Measurements from ENCODE around the gene TRAF6. TPM values are rescaled to one million over a fixed set of nuclear protein-coding genes. Genes with fewer than 3 reads are reported as not detected.

TRAF6 gene
- total RNA-seq, 1 donor from 2014 or later, result 9.1 TPM

- no peak for DNase-seq (ENCODE audit: low read depth in 2 of 2)
These were observed 49.9 kb downstream of the TRAF6 start for GRCh38 chr11:36460220-36460619.

DNA sequence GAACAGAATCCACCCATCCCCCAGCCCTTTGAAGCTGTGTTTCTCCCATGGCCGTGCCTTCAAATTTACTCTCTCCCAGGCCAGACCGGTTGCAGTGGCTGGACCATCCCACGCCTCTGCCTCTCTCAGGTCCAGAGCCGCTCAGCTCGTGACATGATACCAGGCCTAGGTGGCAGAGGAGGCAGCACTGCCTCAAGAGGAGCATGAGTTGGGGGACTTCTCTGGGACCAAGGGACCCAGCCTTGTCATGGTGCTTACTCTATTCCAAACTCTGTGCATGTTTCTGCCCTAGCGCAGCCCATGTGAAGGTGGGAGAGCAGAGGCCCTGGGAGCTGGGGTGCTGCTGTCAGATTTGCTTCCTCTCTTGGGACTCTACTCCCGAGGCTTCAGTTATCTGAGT, 51.0 kb downstream of the TRAF6 start:
- DNase-seq (ENCODE audit: low read depth in 2 of 2), result no peak

GRCh38 chr11:36458129-36458915, 51.8 kb downstream of the TRAF6 start:
- DNase-seq (ENCODE audit: low read depth in 2 of 2), result no peak

- DNase-seq (ENCODE audit: low read depth in 2 of 2), result no peak
These were observed 53.9 kb downstream of the TRAF6 start for GRCh38 chr11:36456156-36456555.

GRCh38 chr11:36455658-36456111, 54.4 kb downstream of the TRAF6 start:
- peak in 1 of 2 donors; percentile 90 for DNase-seq (ENCODE audit: low read depth in 2 of 2)

DNA sequence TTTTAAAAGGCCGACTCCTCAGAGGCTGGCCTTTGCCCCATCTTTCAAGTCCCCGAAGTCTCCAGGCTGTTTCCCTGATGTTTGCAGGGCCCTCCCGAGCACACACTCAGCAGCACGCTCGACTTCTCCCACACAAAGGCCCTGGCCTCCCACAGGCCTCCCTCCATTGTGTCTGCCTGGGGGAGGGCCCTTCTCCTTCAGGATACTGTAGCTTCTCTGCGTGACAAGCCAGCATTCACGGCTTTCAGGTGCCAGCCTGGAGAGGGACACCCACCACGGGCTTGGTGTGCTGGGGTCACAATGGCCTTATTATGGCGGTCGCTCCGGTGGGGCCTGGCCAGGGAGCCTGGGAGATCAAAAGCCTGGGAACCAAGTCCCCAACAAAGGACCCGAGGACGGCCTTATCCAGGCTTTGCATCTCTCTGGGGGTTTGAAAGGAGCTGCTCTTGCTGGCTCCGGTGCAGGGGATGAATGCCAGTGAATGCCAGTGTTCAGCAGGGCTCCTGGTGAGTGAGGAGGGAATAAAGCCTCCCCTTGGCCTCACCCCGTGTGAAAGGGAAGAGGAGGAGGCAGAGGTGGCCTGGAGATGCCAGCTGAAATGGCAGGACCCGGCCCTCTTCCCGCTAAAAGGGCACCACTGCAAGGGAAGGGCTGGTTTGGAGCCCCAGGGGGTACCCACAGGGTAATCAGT, 55.0 kb downstream of the TRAF6 start:
- no peak for DNase-seq (ENCODE audit: low read depth in 2 of 2)

- no peak for DNase-seq (ENCODE audit: low read depth in 2 of 2)
These were observed 55.5 kb downstream of the TRAF6 start for GRCh38 chr11:36454551-36454940.

DNA sequence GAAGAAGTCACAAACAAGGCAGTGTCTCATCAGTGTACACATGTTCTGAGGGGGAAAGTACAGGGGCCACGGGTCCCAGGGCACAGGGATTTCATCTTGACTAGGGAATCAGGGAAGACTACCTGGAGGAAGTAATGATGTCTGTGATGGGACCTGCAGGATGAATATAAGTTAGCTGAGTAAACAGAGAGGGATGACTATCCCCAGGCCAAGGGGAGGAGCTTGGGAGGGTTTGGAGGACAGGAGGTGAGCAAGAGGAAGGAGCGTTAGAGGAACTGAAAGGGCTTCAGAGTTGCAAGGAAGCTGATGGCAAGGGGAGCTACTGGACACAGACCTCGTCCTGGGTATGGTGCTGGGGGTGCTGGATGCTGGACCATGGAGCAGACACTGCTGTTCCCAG, 56.4 kb downstream of the TRAF6 start:
- DNase-seq (ENCODE audit: low read depth in 2 of 2), result peak in 1 of 2 donors; percentile 51

- no peak for DNase-seq (ENCODE audit: low read depth in 2 of 2)
These were observed 57.1 kb downstream of the TRAF6 start for GRCh38 chr11:36452961-36453360.

DNA sequence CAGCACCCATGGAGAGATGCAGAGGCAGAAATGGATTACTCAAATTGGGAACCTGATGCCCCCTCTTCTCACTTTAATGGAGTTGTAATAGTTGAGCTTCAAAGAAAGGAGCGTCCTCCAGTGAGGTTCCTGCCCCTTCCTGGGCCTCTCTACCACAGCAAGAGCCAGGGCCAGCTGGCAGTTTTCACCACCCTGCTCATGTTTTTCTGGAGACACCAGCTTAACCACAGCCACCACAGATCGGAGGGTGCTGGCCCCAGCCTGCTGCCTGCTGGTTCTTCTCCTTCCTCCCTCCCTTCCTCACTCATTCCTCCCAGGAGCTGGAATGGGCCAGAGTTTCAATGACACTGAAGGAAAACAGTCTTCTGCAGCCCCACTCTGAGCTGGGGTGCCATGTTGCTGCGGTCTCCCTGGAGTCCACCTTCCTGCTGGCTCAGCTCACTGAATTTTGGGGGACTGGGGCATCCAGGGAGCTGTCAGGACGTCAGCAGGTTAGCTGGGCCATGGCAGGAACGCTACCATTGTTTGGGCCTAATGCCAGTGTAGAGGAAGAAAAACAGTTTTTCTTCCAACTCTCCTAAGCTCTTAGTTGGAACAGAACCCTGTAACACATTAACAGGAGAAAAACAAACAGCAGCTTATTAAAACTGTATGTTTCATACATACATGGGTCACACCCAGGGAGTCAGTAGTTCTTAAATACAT, 57.7 kb downstream of the TRAF6 start:
- peak in 1 of 2 donors; percentile 20 for DNase-seq (ENCODE audit: low read depth in 2 of 2)

DNA sequence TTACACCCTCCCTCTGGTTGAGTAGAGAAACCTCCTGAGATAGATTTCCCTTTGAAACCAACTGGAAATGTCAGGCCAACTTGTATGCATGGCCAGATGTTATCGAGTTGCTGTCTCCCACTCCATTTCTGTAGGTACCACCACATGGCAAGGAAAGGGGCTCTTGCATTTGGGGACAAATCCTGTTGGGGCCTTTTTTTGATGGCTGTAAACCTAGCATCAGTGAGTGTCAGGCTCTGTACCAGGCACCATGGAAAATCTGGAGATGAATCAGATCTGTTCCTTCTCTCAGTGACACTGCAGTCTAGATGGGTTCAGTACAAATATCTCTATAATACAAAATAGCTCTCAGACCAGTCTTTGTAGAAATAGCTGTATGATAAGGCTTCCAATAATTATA, 58.4 kb downstream of the TRAF6 start:
- no peak for DNase-seq (ENCODE audit: low read depth in 2 of 2)

DNA sequence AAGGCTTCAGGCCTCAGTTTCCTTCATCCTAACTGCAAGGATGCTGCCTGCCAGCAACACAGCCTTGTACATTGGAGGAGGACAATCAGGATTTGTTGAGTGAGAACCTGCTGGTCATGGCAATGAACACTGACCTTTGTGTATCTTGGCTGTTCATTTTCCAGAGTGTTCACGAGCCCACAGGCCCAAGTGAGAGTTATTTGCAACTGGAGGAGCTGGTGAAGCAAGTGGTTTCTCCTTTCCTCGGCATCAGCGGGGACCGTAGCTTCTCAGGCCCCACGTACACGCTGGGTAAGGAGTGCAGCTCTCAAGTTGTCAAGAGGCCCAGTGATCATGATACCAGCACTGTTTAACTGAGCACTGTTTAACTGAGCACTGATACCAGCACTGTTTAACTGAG, 59.0 kb downstream of the TRAF6 start:
- no peak for DNase-seq (ENCODE audit: low read depth in 2 of 2)

DNA sequence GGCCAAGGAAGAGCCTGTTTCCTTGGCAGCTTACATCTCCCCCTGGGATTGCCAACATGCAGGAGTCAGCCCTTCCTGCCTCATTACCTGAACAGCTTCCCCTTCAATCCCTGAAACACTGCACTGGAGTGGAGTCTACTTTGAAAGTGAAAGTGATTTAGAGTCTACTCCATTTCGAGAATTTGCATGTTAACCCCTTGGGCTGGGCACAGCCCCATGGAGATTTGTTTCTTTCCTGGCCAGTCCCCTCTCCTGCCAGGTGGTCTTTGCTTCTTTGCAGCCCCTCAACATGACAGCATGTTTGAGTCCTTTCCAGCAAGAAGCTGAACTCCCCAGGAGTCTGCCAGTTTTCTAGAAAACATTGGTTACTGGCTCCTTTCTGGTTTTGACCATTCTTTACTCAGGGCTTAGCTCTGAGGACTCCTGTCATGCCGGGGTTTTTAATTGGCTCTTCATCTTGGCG, 59.9 kb downstream of the TRAF6 start:
- DNase-seq (ENCODE audit: low read depth in 2 of 2), result peak; percentile 30 to 53

DNA sequence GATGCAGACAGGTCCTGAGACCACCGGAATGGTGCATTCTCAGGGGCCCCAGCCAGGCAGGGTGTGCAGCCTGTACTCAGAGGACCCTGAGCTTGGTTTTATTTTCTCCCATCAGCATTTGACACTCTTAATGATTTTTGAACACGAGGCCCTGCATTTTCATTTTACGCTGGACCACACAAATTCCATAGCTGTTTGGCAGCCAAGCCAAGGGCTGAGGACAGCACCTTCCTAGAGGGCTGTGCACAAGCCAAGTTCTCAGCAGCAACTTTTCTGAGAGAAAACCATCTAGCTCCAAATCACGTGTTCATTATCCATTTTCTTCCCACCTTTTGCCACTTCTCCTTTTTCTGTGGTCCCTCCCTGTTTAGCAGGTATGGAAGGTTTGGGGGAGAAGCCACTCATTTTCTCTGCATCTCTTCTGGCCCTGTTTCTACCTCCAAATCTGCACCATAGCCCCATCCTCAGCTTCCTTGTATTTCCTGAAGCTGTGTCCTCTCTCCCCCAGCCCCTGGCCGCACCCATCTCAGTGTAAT, 60.4 kb downstream of the TRAF6 start:
- no peak for DNase-seq (ENCODE audit: low read depth in 2 of 2)

- no peak for DNase-seq (ENCODE audit: low read depth in 2 of 2)
These were observed 62.1 kb downstream of the TRAF6 start for GRCh38 chr11:36447947-36448346.

- DNase-seq (ENCODE audit: low read depth in 2 of 2), result no peak
These were observed 62.6 kb downstream of the TRAF6 start for GRCh38 chr11:36447514-36447913.

DNA sequence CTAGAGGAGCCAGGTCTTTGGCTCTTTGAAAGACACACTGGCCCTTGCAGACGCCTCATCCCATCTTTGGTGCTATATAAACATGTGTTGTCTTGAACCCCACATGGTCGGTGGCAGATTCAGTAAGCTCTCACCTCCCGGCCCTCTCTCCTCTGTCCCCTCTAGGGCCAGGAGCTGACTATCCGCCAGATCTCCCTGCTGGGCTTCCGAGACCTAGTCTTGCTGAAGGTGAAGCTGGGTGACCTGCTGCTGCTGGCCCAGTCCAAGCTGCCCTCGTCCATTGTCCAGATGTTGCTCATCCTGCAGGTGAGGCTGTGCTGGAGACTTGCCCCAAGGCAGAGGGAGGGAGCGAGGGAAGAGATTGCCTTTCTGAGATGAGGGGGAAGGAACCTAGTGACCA, 63.9 kb downstream of the TRAF6 start:
- DNase-seq (ENCODE audit: low read depth in 2 of 2), result no peak

DNA sequence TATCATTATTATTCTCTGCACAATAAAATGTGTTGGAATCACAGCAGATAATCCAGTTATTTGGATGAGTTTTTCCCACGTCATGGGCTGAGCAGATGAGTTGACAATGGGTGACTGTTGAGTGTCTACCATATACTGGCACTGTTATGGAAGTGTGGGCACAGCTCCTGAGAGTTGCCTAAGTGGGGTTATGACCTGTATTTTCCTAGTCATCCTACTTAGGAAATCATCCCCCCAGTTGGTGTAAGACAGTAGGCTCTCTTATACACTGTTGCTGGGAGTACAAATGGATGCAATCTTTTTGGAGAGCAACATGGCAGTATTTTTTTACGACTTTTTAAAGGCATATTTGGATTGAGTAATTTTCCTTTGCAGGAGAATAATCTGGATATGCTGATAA, 66.4 kb downstream of the TRAF6 start:
- DNase-seq (ENCODE audit: low read depth in 2 of 2), result no peak

DNA sequence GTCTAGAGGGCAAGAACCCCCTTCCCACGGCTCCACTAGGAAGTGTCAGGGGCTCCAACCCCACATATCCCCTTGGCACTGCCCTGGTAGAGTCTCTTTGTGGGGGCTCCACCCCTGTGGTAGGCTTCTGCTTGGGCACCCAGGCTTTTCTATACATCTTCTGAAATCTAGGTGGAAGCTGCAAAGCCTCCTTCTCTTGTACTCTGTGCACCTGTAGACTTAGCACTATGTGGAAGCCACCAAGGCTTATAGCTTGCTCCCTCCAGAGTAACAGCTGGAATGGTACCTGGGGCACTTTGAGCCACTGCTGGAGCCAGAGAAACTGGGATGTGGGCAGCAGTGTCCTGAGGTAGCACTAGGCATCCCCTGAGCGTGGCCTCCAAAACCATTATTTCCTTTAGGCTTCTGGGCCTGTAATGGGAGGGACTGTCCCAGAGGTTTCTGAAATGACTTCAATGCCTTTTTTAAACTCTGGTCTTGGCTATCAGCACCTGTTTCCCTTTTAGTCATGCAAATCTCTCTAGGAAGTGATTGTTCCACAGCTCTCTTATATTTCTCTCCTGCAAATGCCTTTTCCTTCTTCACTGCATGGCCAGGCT, 68.4 kb downstream of the TRAF6 start:
- DNase-seq (ENCODE audit: low read depth in 2 of 2), result peak in 1 of 2 donors; percentile 23

DNA sequence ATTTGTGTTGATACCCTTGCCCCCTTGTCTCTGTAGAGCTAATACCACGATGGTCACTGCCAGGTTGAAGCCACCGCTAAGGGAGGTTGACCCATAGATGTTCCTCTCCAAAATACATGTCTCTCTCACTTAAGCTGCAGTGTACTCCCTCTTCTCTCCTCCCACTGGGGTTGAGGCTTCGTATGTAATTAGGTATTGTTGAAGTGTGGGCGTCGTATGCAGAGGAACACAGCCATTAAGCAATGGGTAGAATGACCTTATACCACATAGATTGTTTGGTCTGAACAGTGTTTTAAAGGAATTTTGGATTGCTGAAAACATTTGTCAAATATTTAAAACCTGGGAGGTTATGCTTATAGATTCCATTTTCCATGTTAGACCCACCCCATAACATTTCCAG, 71.9 kb downstream of the TRAF6 start:
- no peak for DNase-seq (ENCODE audit: low read depth in 2 of 2)

- no peak for DNase-seq (ENCODE audit: low read depth in 2 of 2)
These were observed 72.7 kb downstream of the TRAF6 start for GRCh38 chr11:36437413-36437812.
